ENCODE data around the gene DUSP1. TPM values are rescaled to one million over a fixed set of nuclear protein-coding genes. Genes with fewer than 3 reads are reported as not detected.

Gene DUSP1
- total and polyA plus RNA-seq, 2 of the 13 experiments (the other 11 are each of a cell fraction or from before 2014, with no cell fraction given) = 27.1 to 55.5 TPM

DNA sequence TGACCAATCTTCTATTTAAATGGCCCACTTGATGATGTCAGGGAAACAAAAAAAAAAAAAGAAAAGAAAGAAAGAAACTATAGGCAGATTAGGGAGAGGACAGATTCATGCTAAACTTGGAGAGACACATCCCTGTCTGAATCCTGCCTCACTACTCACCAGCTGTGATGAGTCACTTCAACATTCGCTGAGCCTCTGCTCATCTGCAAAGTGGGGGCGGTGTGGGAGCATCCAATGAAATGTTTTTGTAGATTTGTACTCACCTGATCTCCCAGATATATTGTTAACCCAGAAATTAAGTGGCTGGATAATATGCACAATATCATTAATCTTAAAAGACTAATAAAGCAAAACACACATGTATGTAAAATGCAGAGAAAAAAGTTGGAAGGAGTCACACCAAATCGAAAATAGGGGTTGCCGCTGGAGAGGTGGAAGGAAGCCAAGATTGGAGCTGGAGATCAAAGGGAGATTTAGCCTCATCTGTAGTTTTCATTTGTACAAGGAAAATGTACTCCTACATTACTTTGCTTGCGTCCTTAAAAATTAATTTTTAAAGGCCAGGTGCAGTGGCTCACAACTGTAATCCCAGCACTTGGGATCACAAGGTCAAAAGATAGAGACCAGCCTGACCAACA lies 46.0 kb upstream of the DUSP1 start (continued):
- TF ChIP-seq, protein P1, sequence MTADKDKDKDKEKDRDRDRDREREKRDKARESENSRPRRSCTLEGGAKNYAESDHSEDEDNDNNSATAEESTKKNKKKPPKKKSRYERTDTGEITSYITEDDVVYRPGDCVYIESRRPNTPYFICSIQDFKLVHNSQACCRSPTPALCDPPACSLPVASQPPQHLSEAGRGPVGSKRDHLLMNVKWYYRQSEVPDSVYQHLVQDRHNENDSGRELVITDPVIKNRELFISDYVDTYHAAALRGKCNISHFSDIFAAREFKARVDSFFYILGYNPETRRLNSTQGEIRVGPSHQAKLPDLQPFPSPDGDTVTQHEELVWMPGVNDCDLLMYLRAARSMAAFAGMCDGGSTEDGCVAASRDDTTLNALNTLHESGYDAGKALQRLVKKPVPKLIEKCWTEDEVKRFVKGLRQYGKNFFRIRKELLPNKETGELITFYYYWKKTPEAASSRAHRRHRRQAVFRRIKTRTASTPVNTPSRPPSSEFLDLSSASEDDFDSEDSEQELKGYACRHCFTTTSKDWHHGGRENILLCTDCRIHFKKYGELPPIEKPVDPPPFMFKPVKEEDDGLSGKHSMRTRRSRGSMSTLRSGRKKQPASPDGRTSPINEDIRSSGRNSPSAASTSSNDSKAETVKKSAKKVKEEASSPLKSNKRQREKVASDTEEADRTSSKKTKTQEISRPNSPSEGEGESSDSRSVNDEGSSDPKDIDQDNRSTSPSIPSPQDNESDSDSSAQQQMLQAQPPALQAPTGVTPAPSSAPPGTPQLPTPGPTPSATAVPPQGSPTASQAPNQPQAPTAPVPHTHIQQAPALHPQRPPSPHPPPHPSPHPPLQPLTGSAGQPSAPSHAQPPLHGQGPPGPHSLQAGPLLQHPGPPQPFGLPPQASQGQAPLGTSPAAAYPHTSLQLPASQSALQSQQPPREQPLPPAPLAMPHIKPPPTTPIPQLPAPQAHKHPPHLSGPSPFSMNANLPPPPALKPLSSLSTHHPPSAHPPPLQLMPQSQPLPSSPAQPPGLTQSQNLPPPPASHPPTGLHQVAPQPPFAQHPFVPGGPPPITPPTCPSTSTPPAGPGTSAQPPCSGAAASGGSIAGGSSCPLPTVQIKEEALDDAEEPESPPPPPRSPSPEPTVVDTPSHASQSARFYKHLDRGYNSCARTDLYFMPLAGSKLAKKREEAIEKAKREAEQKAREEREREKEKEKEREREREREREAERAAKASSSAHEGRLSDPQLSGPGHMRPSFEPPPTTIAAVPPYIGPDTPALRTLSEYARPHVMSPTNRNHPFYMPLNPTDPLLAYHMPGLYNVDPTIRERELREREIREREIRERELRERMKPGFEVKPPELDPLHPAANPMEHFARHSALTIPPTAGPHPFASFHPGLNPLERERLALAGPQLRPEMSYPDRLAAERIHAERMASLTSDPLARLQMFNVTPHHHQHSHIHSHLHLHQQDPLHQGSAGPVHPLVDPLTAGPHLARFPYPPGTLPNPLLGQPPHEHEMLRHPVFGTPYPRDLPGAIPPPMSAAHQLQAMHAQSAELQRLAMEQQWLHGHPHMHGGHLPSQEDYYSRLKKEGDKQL (CRISPR knock-in tag; IDR thresholded peaks at IDR 0.05; ENCODE audit: low read depth) = no peak
- peak; percentile 16; the same call in 1 of the 2 replicates for TF ChIP-seq CREB1 (IDR thresholded peaks at IDR 0.05)
- no peak for TF ChIP-seq CREB1 (CRISPR knock-in tag; IDR thresholded peaks at IDR 0.05)
- no peak for TF ChIP-seq ZFAT (CRISPR knock-in tag; conservative IDR thresholded peaks at IDR 0.05)
- peak; percentile 24; the same call in 1 of the 2 replicates for TF ChIP-seq STAG1 (CRISPR knock-in tag; IDR thresholded peaks at IDR 0.05)
- TF ChIP-seq KDM3A (CRISPR knock-in tag; IDR thresholded peaks at IDR 0.05; ENCODE audit: low read depth) = no peak
- TF ChIP-seq, protein P2, sequence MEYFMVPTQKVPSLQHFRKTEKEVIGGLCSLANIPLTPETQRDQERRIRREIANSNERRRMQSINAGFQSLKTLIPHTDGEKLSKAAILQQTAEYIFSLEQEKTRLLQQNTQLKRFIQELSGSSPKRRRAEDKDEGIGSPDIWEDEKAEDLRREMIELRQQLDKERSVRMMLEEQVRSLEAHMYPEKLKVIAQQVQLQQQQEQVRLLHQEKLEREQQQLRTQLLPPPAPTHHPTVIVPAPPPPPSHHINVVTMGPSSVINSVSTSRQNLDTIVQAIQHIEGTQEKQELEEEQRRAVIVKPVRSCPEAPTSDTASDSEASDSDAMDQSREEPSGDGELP (IDR thresholded peaks at IDR 0.05; ENCODE audit: borderline replicate concordance, low read depth) = peak; percentile 85
- TF ChIP-seq TCF7 (IDR thresholded peaks at IDR 0.05; ENCODE audit: low read depth) = peak; percentile 34; the same call in 1 of the 2 replicates
- no peak for TF ChIP-seq ZFX (CRISPR knock-in tag; IDR thresholded peaks at IDR 0.05; ENCODE audit: low read depth)
- peak; percentile 94 for TF ChIP-seq FOSL2 (CRISPR knock-in tag; IDR thresholded peaks at IDR 0.05)
- TF ChIP-seq, protein P3, sequence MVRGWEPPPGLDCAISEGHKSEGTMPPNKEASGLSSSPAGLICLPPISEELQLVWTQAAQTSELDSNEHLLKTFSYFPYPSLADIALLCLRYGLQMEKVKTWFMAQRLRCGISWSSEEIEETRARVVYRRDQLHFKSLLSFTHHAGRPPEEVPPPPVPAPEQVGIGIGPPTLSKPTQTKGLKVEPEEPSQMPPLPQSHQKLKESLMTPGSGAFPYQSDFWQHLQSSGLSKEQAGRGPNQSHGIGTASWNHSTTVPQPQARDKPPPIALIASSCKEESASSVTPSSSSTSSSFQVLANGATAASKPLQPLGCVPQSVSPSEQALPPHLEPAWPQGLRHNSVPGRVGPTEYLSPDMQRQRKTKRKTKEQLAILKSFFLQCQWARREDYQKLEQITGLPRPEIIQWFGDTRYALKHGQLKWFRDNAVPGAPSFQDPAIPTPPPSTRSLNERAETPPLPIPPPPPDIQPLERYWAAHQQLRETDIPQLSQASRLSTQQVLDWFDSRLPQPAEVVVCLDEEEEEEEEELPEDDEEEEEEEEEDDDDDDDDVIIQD (CRISPR knock-in tag; IDR thresholded peaks at IDR 0.05; ENCODE audit: low read depth) = 0 out of 2 replicates have a peak, but pooled peaks have one; percentile 16
- TF ChIP-seq, protein P4, sequence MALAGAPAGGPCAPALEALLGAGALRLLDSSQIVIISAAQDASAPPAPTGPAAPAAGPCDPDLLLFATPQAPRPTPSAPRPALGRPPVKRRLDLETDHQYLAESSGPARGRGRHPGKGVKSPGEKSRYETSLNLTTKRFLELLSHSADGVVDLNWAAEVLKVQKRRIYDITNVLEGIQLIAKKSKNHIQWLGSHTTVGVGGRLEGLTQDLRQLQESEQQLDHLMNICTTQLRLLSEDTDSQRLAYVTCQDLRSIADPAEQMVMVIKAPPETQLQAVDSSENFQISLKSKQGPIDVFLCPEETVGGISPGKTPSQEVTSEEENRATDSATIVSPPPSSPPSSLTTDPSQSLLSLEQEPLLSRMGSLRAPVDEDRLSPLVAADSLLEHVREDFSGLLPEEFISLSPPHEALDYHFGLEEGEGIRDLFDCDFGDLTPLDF (CRISPR knock-in tag; IDR thresholded peaks at IDR 0.05) = no peak
- TF ChIP-seq, protein P5, sequence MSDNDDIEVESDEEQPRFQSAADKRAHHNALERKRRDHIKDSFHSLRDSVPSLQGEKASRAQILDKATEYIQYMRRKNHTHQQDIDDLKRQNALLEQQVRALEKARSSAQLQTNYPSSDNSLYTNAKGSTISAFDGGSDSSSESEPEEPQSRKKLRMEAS (IDR thresholded peaks at IDR 0.05) = no peak
- TF ChIP-seq, protein P6, sequence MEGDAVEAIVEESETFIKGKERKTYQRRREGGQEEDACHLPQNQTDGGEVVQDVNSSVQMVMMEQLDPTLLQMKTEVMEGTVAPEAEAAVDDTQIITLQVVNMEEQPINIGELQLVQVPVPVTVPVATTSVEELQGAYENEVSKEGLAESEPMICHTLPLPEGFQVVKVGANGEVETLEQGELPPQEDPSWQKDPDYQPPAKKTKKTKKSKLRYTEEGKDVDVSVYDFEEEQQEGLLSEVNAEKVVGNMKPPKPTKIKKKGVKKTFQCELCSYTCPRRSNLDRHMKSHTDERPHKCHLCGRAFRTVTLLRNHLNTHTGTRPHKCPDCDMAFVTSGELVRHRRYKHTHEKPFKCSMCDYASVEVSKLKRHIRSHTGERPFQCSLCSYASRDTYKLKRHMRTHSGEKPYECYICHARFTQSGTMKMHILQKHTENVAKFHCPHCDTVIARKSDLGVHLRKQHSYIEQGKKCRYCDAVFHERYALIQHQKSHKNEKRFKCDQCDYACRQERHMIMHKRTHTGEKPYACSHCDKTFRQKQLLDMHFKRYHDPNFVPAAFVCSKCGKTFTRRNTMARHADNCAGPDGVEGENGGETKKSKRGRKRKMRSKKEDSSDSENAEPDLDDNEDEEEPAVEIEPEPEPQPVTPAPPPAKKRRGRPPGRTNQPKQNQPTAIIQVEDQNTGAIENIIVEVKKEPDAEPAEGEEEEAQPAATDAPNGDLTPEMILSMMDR (CRISPR knock-in tag; IDR thresholded peaks at IDR 0.05) = peak; percentile 37
- TF ChIP-seq, protein P7, sequence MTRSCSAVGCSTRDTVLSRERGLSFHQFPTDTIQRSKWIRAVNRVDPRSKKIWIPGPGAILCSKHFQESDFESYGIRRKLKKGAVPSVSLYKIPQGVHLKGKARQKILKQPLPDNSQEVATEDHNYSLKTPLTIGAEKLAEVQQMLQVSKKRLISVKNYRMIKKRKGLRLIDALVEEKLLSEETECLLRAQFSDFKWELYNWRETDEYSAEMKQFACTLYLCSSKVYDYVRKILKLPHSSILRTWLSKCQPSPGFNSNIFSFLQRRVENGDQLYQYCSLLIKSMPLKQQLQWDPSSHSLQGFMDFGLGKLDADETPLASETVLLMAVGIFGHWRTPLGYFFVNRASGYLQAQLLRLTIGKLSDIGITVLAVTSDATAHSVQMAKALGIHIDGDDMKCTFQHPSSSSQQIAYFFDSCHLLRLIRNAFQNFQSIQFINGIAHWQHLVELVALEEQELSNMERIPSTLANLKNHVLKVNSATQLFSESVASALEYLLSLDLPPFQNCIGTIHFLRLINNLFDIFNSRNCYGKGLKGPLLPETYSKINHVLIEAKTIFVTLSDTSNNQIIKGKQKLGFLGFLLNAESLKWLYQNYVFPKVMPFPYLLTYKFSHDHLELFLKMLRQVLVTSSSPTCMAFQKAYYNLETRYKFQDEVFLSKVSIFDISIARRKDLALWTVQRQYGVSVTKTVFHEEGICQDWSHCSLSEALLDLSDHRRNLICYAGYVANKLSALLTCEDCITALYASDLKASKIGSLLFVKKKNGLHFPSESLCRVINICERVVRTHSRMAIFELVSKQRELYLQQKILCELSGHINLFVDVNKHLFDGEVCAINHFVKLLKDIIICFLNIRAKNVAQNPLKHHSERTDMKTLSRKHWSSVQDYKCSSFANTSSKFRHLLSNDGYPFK (CRISPR knock-in tag; IDR thresholded peaks at IDR 0.05; ENCODE audit: borderline replicate concordance) = no peak
